ENCODE data around the gene MACO1. TPM values are rescaled to one million over a fixed set of nuclear protein-coding genes. Genes with fewer than 3 reads are reported as not detected.

The MACO1 gene
- total RNA-seq, 1 experiment from 2014 or later = 16.3 TPM

DNA sequence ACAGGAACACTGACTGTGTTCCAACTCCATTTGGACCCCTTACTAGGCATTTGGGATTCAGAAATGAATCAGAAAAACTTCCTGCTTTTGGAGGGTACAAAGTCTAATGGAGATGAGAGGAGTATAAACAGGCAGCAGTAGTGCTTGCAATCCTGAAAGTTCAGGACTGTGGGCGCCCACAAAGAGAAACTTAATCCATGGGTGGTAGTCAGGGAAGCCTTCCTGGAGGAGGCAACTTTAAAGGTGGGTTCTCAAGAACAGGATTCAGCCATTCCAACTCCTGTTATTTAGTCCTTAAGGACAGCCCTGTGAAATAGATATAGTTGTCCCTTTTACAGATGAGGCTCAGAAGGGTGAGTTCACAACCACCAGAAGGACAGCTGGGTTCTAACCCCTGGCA is 110.7 kb downstream of the MACO1 start:
- Histone ChIP-seq H4K8ac (replicated peaks; ENCODE audit: insufficient read length, low read depth, low read length) (no peak overlapping the region), H2BK120ac (ENCODE audit: low read depth, low read length, poor library complexity, severe bottlenecking) (no peak overlapping the region), H3K4me1 (ENCODE audit: insufficient read depth, low read length) (peaks cover 3% of the 10 kb centered on the region; the same call in 1 of the 2 replicates), H4K91ac (ENCODE audit: insufficient read length, low read depth, low read length) (no peak overlapping the region), H2BK15ac (ENCODE audit: low read depth, low read length) (no peak overlapping the region), H3K56ac (ENCODE audit: insufficient read length, low read depth, low read length) (no peak overlapping the region), H3K9me3 (ENCODE audit: control insufficient read depth, low read depth, low read length) (no peaks in the 10 kb centered on the region), H3K79me1 (ENCODE audit: insufficient read depth, low read depth, low read length, poor library complexity, severe bottlenecking) (no peaks in the 10 kb centered on the region), H3K4me2 (ENCODE audit: insufficient read depth, insufficient read length, low read length) (no peak overlapping the region), H2BK20ac (ENCODE audit: low read depth, low read length, poor library complexity, severe bottlenecking) (no peak overlapping the region), H3T11ph (ENCODE audit: low read length) (no peak overlapping the region), H3K4ac (ENCODE audit: low read depth, low read length) (no peak overlapping the region), H3K23ac (ENCODE audit: insufficient read length, low read depth, low read length) (no peak overlapping the region), H4K20me1 (ENCODE audit: control insufficient read depth, insufficient read depth, insufficient read length) (no peaks in the 10 kb centered on the region), H3K14ac (ENCODE audit: insufficient read depth, low read length) (no peak overlapping the region), H3K27ac (ENCODE audit: insufficient read length, low read depth, low read length) (no peak overlapping the region), H3K9ac (ENCODE audit: extremely low read depth, insufficient read length, low read length) (no peak overlapping the region), H3K79me2 (ENCODE audit: insufficient read depth, low read length) (no peaks in the 10 kb centered on the region), H2BK12ac (ENCODE audit: insufficient read length, low read depth, low read length) (no peak overlapping the region), H4K5ac (ENCODE audit: insufficient read length, low read depth, low read length) (no peak overlapping the region), H3K23me2 (ENCODE audit: insufficient read length, low read depth, low read length, poor library complexity, severe bottlenecking) (peaks cover 6% of the 10 kb centered on the region), H2AFZ (ENCODE audit: low read length) (no peak overlapping the region), H3K27me3 (ENCODE audit: insufficient read depth, low read length) (no peaks in the 10 kb centered on the region; the same call in 1 of the 2 replicates), H2AK5ac (ENCODE audit: insufficient read length, low read length) (no peak overlapping the region), H2BK5ac (ENCODE audit: insufficient read length, low read length) (no peak overlapping the region), H3K18ac (ENCODE audit: insufficient read length, low read depth, low read length) (no peak overlapping the region)
- no peak overlapping the region for H3K4me3 Mint-ChIP-seq
- no peaks in the 10 kb centered on the region for H3K9me3 Mint-ChIP-seq
- H3K27ac Mint-ChIP-seq = peak overlapping the region in 1 of 3 experiments; percentile 50; a peak in 2 of 7 replicates
- no peak for DNase-seq
- no peak for TF ChIP-seq CTCF (conservative IDR thresholded peaks at IDR 0.05)
- peaks cover 22 to 28% of the 10 kb centered on the region in 2 experiments for H3K4me1 Mint-ChIP-seq
- H3K36me3 Mint-ChIP-seq (ENCODE audit: insufficient read depth in 1 of 3, low read depth in 3 of 3) = no peaks in the 10 kb centered on the region
- H3K27me3 Mint-ChIP-seq (ENCODE audit: low read depth) = peaks cover 13% of the 10 kb centered on the region
- WGBS (ENCODE audit: extremely low coverage, insufficient read length, low lambda C conversion rate) = no CpG with 5 or more reads among the region's 1 CpG
